Memory B cell (primary cell): Measurements from ENCODE around the gene IFFO2.

Source experiments
- ATAC-seq: fragments of 150-1000 bp; cut with Tn5 transposase; 2 replicates; pipeline ENCODE4 v1.10.0; 2021; ENCODE audit warnings: low read depth, mild to moderate bottlenecking, moderate library complexity
- DNase-seq, 2 donors: peaks; one replicate each; pipeline ENCODE4 v3.0.0; 2022; ENCODE audit warnings: low spot score in 2 of 2
- H3K27ac Mint-ChIP-seq: one replicate; pipeline ENCODE4 v1.8.0; 2022; ENCODE audit warnings: mild to moderate bottlenecking, moderate library complexity, mixed read lengths
- H3K27me3 Mint-ChIP-seq: one replicate; pipeline ENCODE4 v1.8.0; 2022; ENCODE audit warnings: mixed read lengths
- H3K36me3 Mint-ChIP-seq: one replicate; pipeline ENCODE4 v1.8.0; 2022; ENCODE audit warnings: mild to moderate bottlenecking, mixed read lengths
- H3K4me1 Mint-ChIP-seq: one replicate; pipeline ENCODE4 v1.8.0; 2022; ENCODE audit warnings: mixed read lengths
- H3K4me3 Mint-ChIP-seq: one replicate; pipeline ENCODE4 v1.8.0; 2022; ENCODE audit warnings: mild to moderate bottlenecking, moderate library complexity, mixed read lengths
- H3K9me3 Mint-ChIP-seq: one replicate; pipeline ENCODE4 v1.8.0; 2022; ENCODE audit warnings: mixed read lengths

Gene IFFO2

GRCh38 chr1:18956193-18957135 is at the start of gene IFFO2:
IFFO2 (minus strand) TSS chr1:18956676; CDS start chr1:18956332, 344 bp downstream.
- no peaks in the 10 kb centered on the region for H3K9me3 Mint-ChIP-seq
- peaks cover 38% of the 10 kb centered on the region for H3K4me1 Mint-ChIP-seq
- ATAC-seq (peak; percentile 68), DNase-seq (peak; percentile 99)
- no peaks in the 10 kb centered on the region for H3K36me3 Mint-ChIP-seq
- peak within 1 kb of the TSS; percentile 96 for H3K4me3 Mint-ChIP-seq
- H3K27me3 Mint-ChIP-seq = peaks cover 2% of the 10 kb centered on the region
- peak within 1 kb of the TSS; percentile 100 for H3K27ac Mint-ChIP-seq

- no peak for DNase-seq
- Mint-ChIP-seq H3K27ac (no peak overlapping the region), H3K9me3 (peaks cover 18% of the 10 kb centered on the region), H3K27me3 (peaks cover 18% of the 10 kb centered on the region), H3K36me3 (peaks cover 2% of the 10 kb centered on the region), H3K4me1 (peaks cover 4% of the 10 kb centered on the region), H3K4me3 (no peak overlapping the region)
- ATAC-seq = no peak
Measured at GRCh38 chr1:19006000-19006399, 49.5 kb upstream of the IFFO2 start.

GRCh38 chr1:19003371-19004290 is 47.2 kb upstream of the IFFO2 start:
- peaks cover 14% of the 10 kb centered on the region for H3K27me3 Mint-ChIP-seq
- no peaks in the 10 kb centered on the region for H3K4me1 Mint-ChIP-seq
- no peak overlapping the region for H3K27ac Mint-ChIP-seq
- H3K36me3 Mint-ChIP-seq = peaks cover 7% of the 10 kb centered on the region
- no peak overlapping the region for H3K4me3 Mint-ChIP-seq
- ATAC-seq (no peak), DNase-seq (no peak)
- peaks cover 26% of the 10 kb centered on the region for H3K9me3 Mint-ChIP-seq

- H3K36me3 Mint-ChIP-seq = peaks cover 7% of the 10 kb centered on the region
- H3K27ac Mint-ChIP-seq = no peak overlapping the region
- peaks cover 17% of the 10 kb centered on the region for H3K27me3 Mint-ChIP-seq
- DNase-seq (no peak), ATAC-seq (no peak)
- no peaks in the 10 kb centered on the region for H3K4me1 Mint-ChIP-seq
- no peak overlapping the region for H3K4me3 Mint-ChIP-seq
- H3K9me3 Mint-ChIP-seq = peaks cover 24% of the 10 kb centered on the region
Measured at GRCh38 chr1:19000065-19000464, 43.6 kb upstream of the IFFO2 start.

GRCh38 chr1:18999359-18999758 is 42.9 kb upstream of the IFFO2 start:
- peaks cover 24% of the 10 kb centered on the region for H3K9me3 Mint-ChIP-seq
- no peaks in the 10 kb centered on the region for H3K4me1 Mint-ChIP-seq
- H3K4me3 Mint-ChIP-seq = no peak overlapping the region
- peaks cover 7% of the 10 kb centered on the region for H3K36me3 Mint-ChIP-seq
- H3K27ac Mint-ChIP-seq = no peak overlapping the region
- ATAC-seq (no peak), DNase-seq (no peak)
- peaks cover 17% of the 10 kb centered on the region for H3K27me3 Mint-ChIP-seq

GRCh38 chr1:18998016-18998724 is 41.7 kb upstream of the IFFO2 start:
- Mint-ChIP-seq H3K27ac (no peak overlapping the region), H3K36me3 (peaks cover 7% of the 10 kb centered on the region), H3K9me3 (peaks cover 21% of the 10 kb centered on the region), H3K27me3 (peaks cover 16% of the 10 kb centered on the region), H3K4me1 (no peaks in the 10 kb centered on the region), H3K4me3 (no peak overlapping the region)
- DNase-seq = no peak
- no peak for ATAC-seq

- peaks cover 18% of the 10 kb centered on the region for H3K9me3 Mint-ChIP-seq
- peaks cover 8% of the 10 kb centered on the region for H3K36me3 Mint-ChIP-seq
- no peak overlapping the region for H3K27ac Mint-ChIP-seq
- DNase-seq (no peak), ATAC-seq (no peak)
- no peak overlapping the region for H3K4me3 Mint-ChIP-seq
- peaks cover 20% of the 10 kb centered on the region for H3K27me3 Mint-ChIP-seq
- H3K4me1 Mint-ChIP-seq = no peaks in the 10 kb centered on the region
Measured at GRCh38 chr1:18997508-18997907, 41.0 kb upstream of the IFFO2 start.

GRCh38 chr1:18996548-18997177 is 40.2 kb upstream of the IFFO2 start:
- no peak overlapping the region for H3K27ac Mint-ChIP-seq
- no peak for ATAC-seq

GRCh38 chr1:18994381-18994780 is 37.9 kb upstream of the IFFO2 start:
- Mint-ChIP-seq H3K27me3 (peaks cover 20% of the 10 kb centered on the region), H3K36me3 (peaks cover 1% of the 10 kb centered on the region)

More at GRCh38 chr1:18996548-18997177, 40.2 kb upstream of the IFFO2 start:
- Mint-ChIP-seq H3K4me1 (no peaks in the 10 kb centered on the region), H3K4me3 (no peak overlapping the region), H3K27me3 (peaks cover 20% of the 10 kb centered on the region), H3K36me3 (peaks cover 8% of the 10 kb centered on the region), H3K9me3 (peaks cover 15% of the 10 kb centered on the region)
- DNase-seq = no peak

GRCh38 chr1:18992646-18993045 is 36.2 kb upstream of the IFFO2 start:
- ATAC-seq = no peak
- H3K4me1 Mint-ChIP-seq = no peaks in the 10 kb centered on the region

More at GRCh38 chr1:18994381-18994780, 37.9 kb upstream of the IFFO2 start:
- no peak for DNase-seq
- Mint-ChIP-seq H3K9me3 (peaks cover 2% of the 10 kb centered on the region), H3K27ac (no peak overlapping the region), H3K4me1 (no peaks in the 10 kb centered on the region), H3K4me3 (no peak overlapping the region)
- ATAC-seq = no peak

GRCh38 chr1:18991585-18991984 is 35.1 kb upstream of the IFFO2 start:
- ATAC-seq = no peak
- Mint-ChIP-seq H3K4me1 (no peaks in the 10 kb centered on the region), H3K4me3 (no peak overlapping the region), H3K27me3 (peaks cover 20% of the 10 kb centered on the region), H3K27ac (no peak overlapping the region), H3K9me3 (peaks cover 2% of the 10 kb centered on the region), H3K36me3 (peaks cover 1% of the 10 kb centered on the region)
- no peak for DNase-seq

More at GRCh38 chr1:18992646-18993045, 36.2 kb upstream of the IFFO2 start:
- peaks cover 2% of the 10 kb centered on the region for H3K9me3 Mint-ChIP-seq
- no peak for DNase-seq
- peaks cover 20% of the 10 kb centered on the region for H3K27me3 Mint-ChIP-seq
- no peak overlapping the region for H3K27ac Mint-ChIP-seq
- no peak overlapping the region for H3K4me3 Mint-ChIP-seq
- peaks cover 1% of the 10 kb centered on the region for H3K36me3 Mint-ChIP-seq

GRCh38 chr1:18989896-18990295 is 33.4 kb upstream of the IFFO2 start:
- Mint-ChIP-seq H3K4me3 (no peak overlapping the region), H3K27ac (no peak overlapping the region), H3K36me3 (peaks cover 1% of the 10 kb centered on the region), H3K27me3 (peaks cover 16% of the 10 kb centered on the region), H3K9me3 (peaks cover 2% of the 10 kb centered on the region), H3K4me1 (no peaks in the 10 kb centered on the region)
- ATAC-seq (no peak), DNase-seq (no peak)

- no peak overlapping the region for H3K27ac Mint-ChIP-seq
- H3K27me3 Mint-ChIP-seq = peaks cover 18% of the 10 kb centered on the region
- no peak overlapping the region for H3K4me3 Mint-ChIP-seq
- ATAC-seq (no peak), DNase-seq (no peak)
- H3K36me3 Mint-ChIP-seq = peaks cover 1% of the 10 kb centered on the region
- no peaks in the 10 kb centered on the region for H3K4me1 Mint-ChIP-seq
- peaks cover 2% of the 10 kb centered on the region for H3K9me3 Mint-ChIP-seq
Measured at GRCh38 chr1:18989176-18989799, 32.8 kb upstream of the IFFO2 start.
